Stimulated activated naive CD8-positive, alpha-beta T cell treated with anti-CD3 and anti-CD28 coated beads, Interleukin-15, Interleukin-2, amounts not matched to agents 100 ng/mL and 50 ng/mL, for 24 hours (primary cell): ENCODE data around the gene ATP8A2.

ENCODE experiments used
- H3K27ac Mint-ChIP-seq: one replicate; pipeline ENCODE4 v1.8.0; 2021; ENCODE audit warnings: mild to moderate bottlenecking, mixed read lengths
- H3K27me3 Mint-ChIP-seq: one replicate; pipeline ENCODE4 v1.8.0; 2021; ENCODE audit warnings: mixed read lengths
- H3K36me3 Mint-ChIP-seq: one replicate; pipeline ENCODE4 v1.8.0; 2021; ENCODE audit warnings: low read depth, mixed read lengths
- H3K4me1 Mint-ChIP-seq: one replicate; pipeline ENCODE4 v1.8.0; 2021; ENCODE audit warnings: low read depth, mixed read lengths
- H3K4me3 Mint-ChIP-seq: one replicate; pipeline ENCODE4 v1.8.0; 2021; ENCODE audit warnings: mild to moderate bottlenecking, mixed read lengths
- H3K9me3 Mint-ChIP-seq: one replicate; pipeline ENCODE4 v1.8.0; 2021; ENCODE audit warnings: mixed read lengths

Gene ATP8A2

GRCh38 chr13:26025196-26025595, 653.4 kb downstream of the ATP8A2 start:
- peaks cover 13% of the 10 kb centered on the region for H3K36me3 Mint-ChIP-seq
- H3K27me3 Mint-ChIP-seq, result peaks cover 4% of the 10 kb centered on the region
- no peak overlapping the region for H3K27ac Mint-ChIP-seq
- peaks cover 9% of the 10 kb centered on the region for H3K9me3 Mint-ChIP-seq
- H3K4me1 Mint-ChIP-seq, result no peaks in the 10 kb centered on the region
- no peak overlapping the region for H3K4me3 Mint-ChIP-seq

- Mint-ChIP-seq H3K4me3 (no peak overlapping the region), H3K36me3 (peaks cover 7% of the 10 kb centered on the region), H3K27me3 (peaks cover 4% of the 10 kb centered on the region), H3K4me1 (no peaks in the 10 kb centered on the region), H3K27ac (no peak overlapping the region), H3K9me3 (peaks cover 7% of the 10 kb centered on the region)
These were observed 654.0 kb downstream of the ATP8A2 start for GRCh38 chr13:26025771-26026170.

GRCh38 chr13:26026211-26026610, 654.4 kb downstream of the ATP8A2 start:
- Mint-ChIP-seq H3K4me3 (no peak overlapping the region), H3K27me3 (peaks cover 4% of the 10 kb centered on the region), H3K36me3 (peaks cover 5% of the 10 kb centered on the region), H3K27ac (no peak overlapping the region), H3K9me3 (peaks cover 3% of the 10 kb centered on the region), H3K4me1 (no peaks in the 10 kb centered on the region)

GRCh38 chr13:26029581-26030136, 657.9 kb downstream of the ATP8A2 start:
- H3K9me3 Mint-ChIP-seq, result no peaks in the 10 kb centered on the region

GRCh38 chr13:26030331-26030730, 658.6 kb downstream of the ATP8A2 start:
- Mint-ChIP-seq H3K4me1 (no peaks in the 10 kb centered on the region), H3K36me3 (no peaks in the 10 kb centered on the region), H3K9me3 (no peaks in the 10 kb centered on the region), H3K27ac (no peak overlapping the region), H3K4me3 (no peak overlapping the region), H3K27me3 (peaks cover 6% of the 10 kb centered on the region)

More at GRCh38 chr13:26029581-26030136, 657.9 kb downstream of the ATP8A2 start:
- Mint-ChIP-seq H3K4me1 (no peaks in the 10 kb centered on the region), H3K27me3 (peaks cover 8% of the 10 kb centered on the region), H3K36me3 (no peaks in the 10 kb centered on the region), H3K4me3 (no peak overlapping the region), H3K27ac (no peak overlapping the region)

- H3K9me3 Mint-ChIP-seq, result no peaks in the 10 kb centered on the region
- no peaks in the 10 kb centered on the region for H3K4me1 Mint-ChIP-seq
- H3K36me3 Mint-ChIP-seq, result no peaks in the 10 kb centered on the region
- no peak overlapping the region for H3K27ac Mint-ChIP-seq
- H3K27me3 Mint-ChIP-seq, result peaks cover 4% of the 10 kb centered on the region
- H3K4me3 Mint-ChIP-seq, result no peak overlapping the region
These were observed 662.2 kb downstream of the ATP8A2 start for GRCh38 chr13:26034018-26034417.

- Mint-ChIP-seq H3K9me3 (no peaks in the 10 kb centered on the region), H3K4me1 (no peaks in the 10 kb centered on the region), H3K27me3 (peaks cover 4% of the 10 kb centered on the region), H3K4me3 (no peak overlapping the region), H3K36me3 (no peaks in the 10 kb centered on the region), H3K27ac (no peak overlapping the region)
These were observed 664.6 kb downstream of the ATP8A2 start for GRCh38 chr13:26036383-26036782.

- no peak overlapping the region for H3K4me3 Mint-ChIP-seq
- no peaks in the 10 kb centered on the region for H3K36me3 Mint-ChIP-seq
- no peaks in the 10 kb centered on the region for H3K27me3 Mint-ChIP-seq
- H3K27ac Mint-ChIP-seq, result no peak overlapping the region
- H3K4me1 Mint-ChIP-seq, result no peaks in the 10 kb centered on the region
- H3K9me3 Mint-ChIP-seq, result no peaks in the 10 kb centered on the region
These were observed 665.5 kb downstream of the ATP8A2 start for GRCh38 chr13:26037302-26037701.

- Mint-ChIP-seq H3K4me1 (no peaks in the 10 kb centered on the region), H3K4me3 (no peak overlapping the region), H3K27me3 (no peaks in the 10 kb centered on the region), H3K27ac (no peak overlapping the region), H3K9me3 (no peaks in the 10 kb centered on the region), H3K36me3 (no peaks in the 10 kb centered on the region)
These were observed 667.2 kb downstream of the ATP8A2 start for GRCh38 chr13:26038931-26039475.

GRCh38 chr13:26041444-26041843, 669.7 kb downstream of the ATP8A2 start:
- no peaks in the 10 kb centered on the region for H3K27me3 Mint-ChIP-seq
- no peak overlapping the region for H3K27ac Mint-ChIP-seq
- H3K9me3 Mint-ChIP-seq, result no peaks in the 10 kb centered on the region
- no peak overlapping the region for H3K4me3 Mint-ChIP-seq
- no peaks in the 10 kb centered on the region for H3K4me1 Mint-ChIP-seq
- H3K36me3 Mint-ChIP-seq, result no peaks in the 10 kb centered on the region

GRCh38 chr13:26042785-26043184, 671.0 kb downstream of the ATP8A2 start:
- Mint-ChIP-seq H3K4me1 (no peaks in the 10 kb centered on the region), H3K27ac (no peak overlapping the region), H3K4me3 (no peak overlapping the region), H3K9me3 (no peaks in the 10 kb centered on the region), H3K36me3 (no peaks in the 10 kb centered on the region), H3K27me3 (peaks cover 10% of the 10 kb centered on the region)

- Mint-ChIP-seq H3K4me1 (peaks cover 5% of the 10 kb centered on the region), H3K4me3 (no peak overlapping the region), H3K27me3 (peaks cover 24% of the 10 kb centered on the region), H3K27ac (no peak overlapping the region), H3K36me3 (no peaks in the 10 kb centered on the region), H3K9me3 (no peaks in the 10 kb centered on the region)
These were observed 673.4 kb downstream of the ATP8A2 start for GRCh38 chr13:26045142-26045541.

- no peaks in the 10 kb centered on the region for H3K36me3 Mint-ChIP-seq
These were observed 674.9 kb downstream of the ATP8A2 start for GRCh38 chr13:26046639-26047038.

GRCh38 chr13:26047040-26047439, 675.3 kb downstream of the ATP8A2 start:
- no peaks in the 10 kb centered on the region for H3K36me3 Mint-ChIP-seq
- peaks cover 5% of the 10 kb centered on the region for H3K4me1 Mint-ChIP-seq
- H3K4me3 Mint-ChIP-seq, result no peak overlapping the region
- no peaks in the 10 kb centered on the region for H3K9me3 Mint-ChIP-seq
- peaks cover 25% of the 10 kb centered on the region for H3K27me3 Mint-ChIP-seq
- no peak overlapping the region for H3K27ac Mint-ChIP-seq

More at GRCh38 chr13:26046639-26047038, 674.9 kb downstream of the ATP8A2 start:
- Mint-ChIP-seq H3K27me3 (peaks cover 24% of the 10 kb centered on the region), H3K4me1 (peaks cover 5% of the 10 kb centered on the region), H3K9me3 (no peaks in the 10 kb centered on the region), H3K27ac (no peak overlapping the region), H3K4me3 (no peak overlapping the region)

- H3K36me3 Mint-ChIP-seq, result no peaks in the 10 kb centered on the region
- no peaks in the 10 kb centered on the region for H3K9me3 Mint-ChIP-seq
- H3K4me3 Mint-ChIP-seq, result no peak overlapping the region
- peaks cover 40% of the 10 kb centered on the region for H3K27me3 Mint-ChIP-seq
- no peak overlapping the region for H3K27ac Mint-ChIP-seq
- H3K4me1 Mint-ChIP-seq, result peaks cover 10% of the 10 kb centered on the region
These were observed 677.0 kb downstream of the ATP8A2 start for GRCh38 chr13:26048741-26049140.
